ENCODE results near the gene MCF2L2.

The MCF2L2 gene

GRCh38 chr3:183270344-183270743, 158.1 kb downstream of the MCF2L2 start:
- Histone ChIP-seq H3K27ac (no peak overlapping the region), H3K27me3 (no peaks in the 10 kb centered on the region), H3K4me1 (ENCODE audit: control insufficient read depth in 1 of 2, insufficient read depth in 1 of 2, low read depth in 1 of 2, low read length in 1 of 2) (peaks cover 22 to 25% of the 10 kb centered on the region in 2 experiments), H3K4me3 (ENCODE audit: low read depth in 1 of 2, low read length in 1 of 2) (no peak overlapping the region), H3K36me3 (peaks cover 16% of the 10 kb centered on the region), H3K9me3 (no peaks in the 10 kb centered on the region)
- no peak for TF ChIP-seq CTCF (IDR thresholded peaks at IDR 0.05)

- Histone ChIP-seq H3K36me3 (peaks cover 16% of the 10 kb centered on the region), H3K4me3 (ENCODE audit: low read depth in 1 of 2, low read length in 1 of 2) (no peak overlapping the region), H3K4me1 (ENCODE audit: control insufficient read depth in 1 of 2, insufficient read depth in 1 of 2, low read depth in 1 of 2, low read length in 1 of 2) (peaks cover 25% of the 10 kb centered on the region in 2 experiments), H3K27me3 (no peaks in the 10 kb centered on the region), H3K27ac (no peak overlapping the region), H3K9me3 (no peaks in the 10 kb centered on the region)
- TF ChIP-seq CTCF (IDR thresholded peaks at IDR 0.05): no peak
Observed at GRCh38 chr3:183269345-183269744, 159.1 kb downstream of the MCF2L2 start.

DNA sequence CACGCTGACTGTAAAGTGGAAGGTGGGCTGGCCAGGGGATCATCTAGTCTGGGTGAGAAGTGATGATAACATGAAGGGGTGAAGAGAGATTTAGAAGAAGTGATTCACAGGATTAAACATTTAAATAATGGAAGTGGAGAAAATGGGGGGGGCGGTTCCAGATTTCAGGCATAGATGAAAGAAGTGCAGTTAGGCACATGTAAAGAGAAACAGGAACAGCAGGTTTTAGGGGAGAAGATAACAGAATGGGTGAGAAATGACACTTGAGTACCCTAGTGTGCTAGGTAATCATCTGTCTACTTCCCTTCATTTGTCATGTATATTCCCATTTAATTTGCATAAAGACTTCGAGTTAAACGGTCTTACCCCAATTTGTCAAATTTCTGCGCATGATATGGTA, 160.1 kb downstream of the MCF2L2 start:
- no peak for TF ChIP-seq CTCF (IDR thresholded peaks at IDR 0.05)

DNA sequence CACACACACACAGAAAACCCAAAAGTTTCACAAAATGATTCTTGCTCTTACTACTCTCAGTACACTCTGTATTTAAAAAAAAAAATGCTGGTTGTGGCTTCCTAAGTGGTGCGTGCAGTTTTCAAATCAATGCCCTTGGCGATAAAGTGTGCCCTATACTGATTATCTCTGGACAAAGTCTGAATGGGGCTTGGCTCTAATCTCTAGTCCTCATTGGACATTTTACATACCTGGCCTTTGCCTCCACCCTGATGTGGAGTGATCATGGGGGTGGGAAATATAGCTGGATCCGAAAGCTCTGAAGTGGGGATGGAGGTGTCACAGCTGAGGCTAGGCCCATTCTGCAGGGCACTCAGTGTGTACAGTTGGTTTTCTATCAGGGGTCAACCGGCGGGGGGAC, 161.3 kb downstream of the MCF2L2 start:
- TF ChIP-seq CTCF (IDR thresholded peaks at IDR 0.05): no peak
- no peaks in the 10 kb centered on the region for H3K9me3 ChIP-seq
- no peak overlapping the region for H3K4me3 ChIP-seq (ENCODE audit: low read depth in 1 of 2, low read length in 1 of 2)
- no peak overlapping the region for H3K27ac ChIP-seq
- peaks cover 16% of the 10 kb centered on the region for H3K36me3 ChIP-seq
- H3K27me3 ChIP-seq: no peaks in the 10 kb centered on the region
- H3K4me1 ChIP-seq (ENCODE audit: control insufficient read depth in 1 of 2, insufficient read depth in 1 of 2, low read depth in 1 of 2, low read length in 1 of 2): peaks cover 24 to 31% of the 10 kb centered on the region in 2 experiments

More for the DNA sequence above, 160.1 kb downstream of the MCF2L2 start:
- no peak overlapping the region for H3K4me3 ChIP-seq (ENCODE audit: low read depth in 1 of 2, low read length in 1 of 2)
- no peaks in the 10 kb centered on the region for H3K9me3 ChIP-seq
- peaks cover 16% of the 10 kb centered on the region for H3K36me3 ChIP-seq
- no peak overlapping the region for H3K27ac ChIP-seq
- H3K27me3 ChIP-seq: no peaks in the 10 kb centered on the region
- peaks cover 28 to 29% of the 10 kb centered on the region in 2 experiments for H3K4me1 ChIP-seq (ENCODE audit: control insufficient read depth in 1 of 2, insufficient read depth in 1 of 2, low read depth in 1 of 2, low read length in 1 of 2)

- no peak overlapping the region for H3K27ac ChIP-seq
- H3K4me1 ChIP-seq (ENCODE audit: control insufficient read depth in 1 of 2, insufficient read depth in 1 of 2, low read depth in 1 of 2, low read length in 1 of 2): peaks cover 24 to 31% of the 10 kb centered on the region in 2 experiments
- no peaks in the 10 kb centered on the region for H3K9me3 ChIP-seq
- no peak overlapping the region for H3K4me3 ChIP-seq (ENCODE audit: low read depth in 1 of 2, low read length in 1 of 2)
- peaks cover 16% of the 10 kb centered on the region for H3K36me3 ChIP-seq
- TF ChIP-seq CTCF (IDR thresholded peaks at IDR 0.05): no peak
- no peaks in the 10 kb centered on the region for H3K27me3 ChIP-seq
Observed at GRCh38 chr3:183266454-183266853, 162.0 kb downstream of the MCF2L2 start.
